Trophoblast cell (in vitro differentiated cells and primary cell): ENCODE results near the gene SRCIN1.
"Not testable (repeated sequence)": the region's sequence is repeated elsewhere in the genome, so short reads cannot be mapped to it uniquely, and the experiment has no call there.

Experiments
- DNase-seq, 2 donors: peaks; one replicate each; pipeline ENCODE4 v3.0.0-alpha.2; 2016
- H2AFZ ChIP-seq: 2 replicates; pipeline ENCODE4 v1.6.1; 2013; ENCODE audit warnings: low read length, moderate library complexity, mild to moderate bottlenecking; ENCODE audit not compliant: insufficient read depth, poor library complexity
- H2AK5ac ChIP-seq: 2 replicates; pipeline ENCODE4 v1.6.1; 2013; ENCODE audit warnings: mild to moderate bottlenecking, low read length
- H2BK120ac ChIP-seq: 2 replicates; pipeline ENCODE4 v1.6.1; 2013; ENCODE audit warnings: low read length, mild to moderate bottlenecking, moderate library complexity; ENCODE audit not compliant: insufficient read depth, poor library complexity
- H2BK12ac ChIP-seq: 2 replicates; pipeline ENCODE4 v1.6.1; 2013; ENCODE audit warnings: mild to moderate bottlenecking, low read length, moderate library complexity
- H2BK5ac ChIP-seq: 2 replicates; pipeline ENCODE4 v1.6.1; 2013; ENCODE audit warnings: low read length, low read depth, moderate library complexity, mild to moderate bottlenecking; ENCODE audit not compliant: poor library complexity
- H3K14ac ChIP-seq: 2 replicates; pipeline ENCODE4 v1.6.1; 2013; ENCODE audit warnings: mild to moderate bottlenecking, low read length
- H3K18ac ChIP-seq: 2 replicates; pipeline ENCODE4 v1.6.1; 2013; ENCODE audit warnings: mild to moderate bottlenecking, low read length
- H3K23ac ChIP-seq: 2 replicates; pipeline ENCODE4 v1.6.1; 2013; ENCODE audit warnings: low read length
- H3K27ac ChIP-seq: 2 replicates; pipeline ENCODE4 v1.5.1; 2013; ENCODE audit warnings: low read depth, mild to moderate bottlenecking, inconsistent platforms, low read length, moderate library complexity
- H3K27me3 ChIP-seq: 2 replicates; pipeline ENCODE4 v1.6.1; 2013; ENCODE audit warnings: inconsistent platforms, mild to moderate bottlenecking, low read length, moderate library complexity; ENCODE audit not compliant: insufficient read depth
- H3K36me3 ChIP-seq, 2 experiments: 1 replicate in 1 of 2; 2 replicates in 1 of 2; pipeline ENCODE4 v1.6.1; 2013; ENCODE audit warnings: low read length in 2 of 2, mild to moderate bottlenecking in 2 of 2, moderate library complexity in 1 of 2; ENCODE audit not compliant: insufficient read depth in 2 of 2, control insufficient read depth in 1 of 2
- H3K4ac ChIP-seq: 2 replicates; pipeline ENCODE4 v1.6.1; 2013; ENCODE audit warnings: low read depth, mild to moderate bottlenecking, low read length, moderate library complexity
- H3K4me1 ChIP-seq, 2 experiments: 1 replicate in 1 of 2; 2 replicates in 1 of 2; pipeline ENCODE4 v1.6.1; 2013; ENCODE audit warnings: low read length in 2 of 2, mild to moderate bottlenecking in 2 of 2, moderate library complexity in 1 of 2; ENCODE audit not compliant: insufficient read depth in 2 of 2, control insufficient read depth in 1 of 2
- H3K4me2 ChIP-seq: 2 replicates; pipeline ENCODE4 v1.6.1; 2013; ENCODE audit warnings: inconsistent platforms, mild to moderate bottlenecking, low read length, moderate library complexity
- H3K4me3 ChIP-seq: 2 replicates; pipeline ENCODE4 v1.5.1; 2013; ENCODE audit warnings: mild to moderate bottlenecking, low read depth, low read length, inconsistent platforms
- H3K79me1 ChIP-seq: one replicate; pipeline ENCODE4 v1.6.1; 2013; ENCODE audit warnings: low read length
- H3K79me2 ChIP-seq: 2 replicates; pipeline ENCODE4 v1.6.1; 2013; ENCODE audit warnings: low read length, mild to moderate bottlenecking; ENCODE audit not compliant: control insufficient read depth, insufficient read depth, poor library complexity
- H3K9ac ChIP-seq: 2 replicates; pipeline ENCODE4 v1.6.1; 2013; ENCODE audit warnings: mild to moderate bottlenecking, low read length
- H3K9me3 ChIP-seq: 2 replicates; pipeline ENCODE4 v1.6.1; 2013; ENCODE audit warnings: low read depth, mild to moderate bottlenecking, control low read depth, inconsistent platforms, low read length; ENCODE audit not compliant: insufficient read depth
- H4K12ac ChIP-seq: 2 replicates; pipeline ENCODE4 v1.6.1; 2013; ENCODE audit warnings: low read depth, mild to moderate bottlenecking, low read length, moderate library complexity
- H4K8ac ChIP-seq: 2 replicates; pipeline ENCODE4 v1.6.1; 2013; ENCODE audit warnings: low read depth, mild to moderate bottlenecking, low read length, moderate library complexity
- H4K91ac ChIP-seq: one replicate; pipeline ENCODE4 v1.6.1; 2013; ENCODE audit warnings: low read depth, mild to moderate bottlenecking, low read length, moderate library complexity
- WGBS: extraction: QIAGEN DNeasy Blood & Tissue Kit; methylation state at CpG from one replicate; pipeline ENCODE4 v1.1.7; 2013; ENCODE audit warnings: missing lambda C conversion rate; ENCODE audit not compliant: insufficient read length, insufficient coverage; ENCODE audit errors: extremely low coverage; 5-methylcytosine and 5-hydroxymethylcytosine counted together

The SRCIN1 gene

GRCh38 chr17:38491346-38492066 is 114.2 kb downstream of the SRCIN1 start:
- not testable (repeated sequence) for H3K4me1 ChIP-seq, H2BK120ac ChIP-seq, H3K14ac ChIP-seq, H4K12ac ChIP-seq, H3K9me3 ChIP-seq, H3K4me3 ChIP-seq, H3K79me1 ChIP-seq, H2BK12ac ChIP-seq, H3K27ac ChIP-seq, H4K8ac ChIP-seq, H3K4ac ChIP-seq, H2BK5ac ChIP-seq, H2AFZ ChIP-seq, H3K18ac ChIP-seq, H3K9ac ChIP-seq, H3K79me2 ChIP-seq, H2AK5ac ChIP-seq, H3K27me3 ChIP-seq, H3K4me2 ChIP-seq, H4K91ac ChIP-seq, DNase-seq, H3K23ac ChIP-seq
- WGBS: no CpG with 5 or more reads among the region's 19 CpGs
- H3K36me3 ChIP-seq: peaks cover 32 to 34% of the 10 kb centered on the region in 2 experiments

GRCh38 chr17:38489774-38490173 is 116.0 kb downstream of the SRCIN1 start:
- H3K9ac ChIP-seq, H2BK5ac ChIP-seq, H4K8ac ChIP-seq, H3K79me2 ChIP-seq, H3K18ac ChIP-seq, H3K23ac ChIP-seq, H2AFZ ChIP-seq, H3K27me3 ChIP-seq, H3K4me1 ChIP-seq, H2BK12ac ChIP-seq, H4K91ac ChIP-seq, H3K27ac ChIP-seq, H3K9me3 ChIP-seq, DNase-seq, H2AK5ac ChIP-seq, H3K4ac ChIP-seq, H3K4me3 ChIP-seq, H3K4me2 ChIP-seq, H3K79me1 ChIP-seq, H3K14ac ChIP-seq, H2BK120ac ChIP-seq, H4K12ac ChIP-seq: not testable (repeated sequence)
- peaks cover 36 to 38% of the 10 kb centered on the region in 2 experiments for H3K36me3 ChIP-seq
- no CpG with 5 or more reads among the region's 17 CpGs for WGBS

- not testable (repeated sequence) for H2BK120ac ChIP-seq, H3K4me1 ChIP-seq, H4K12ac ChIP-seq, H3K27me3 ChIP-seq, H3K9ac ChIP-seq, H2AK5ac ChIP-seq, H3K9me3 ChIP-seq, H2BK5ac ChIP-seq, H3K23ac ChIP-seq, H3K14ac ChIP-seq, H3K27ac ChIP-seq, H3K4me3 ChIP-seq, H3K4me2 ChIP-seq, H4K8ac ChIP-seq, H4K91ac ChIP-seq, H2AFZ ChIP-seq, H3K79me1 ChIP-seq, H3K18ac ChIP-seq, DNase-seq, H2BK12ac ChIP-seq, H3K4ac ChIP-seq, H3K79me2 ChIP-seq
- WGBS: no CpG with 5 or more reads among the region's 13 CpGs
- peaks cover 20 to 22% of the 10 kb centered on the region in 2 experiments for H3K36me3 ChIP-seq
Observed at GRCh38 chr17:38485681-38486298, 120.0 kb downstream of the SRCIN1 start.

GRCh38 chr17:38485146-38485468 is 120.6 kb downstream of the SRCIN1 start:
- H3K36me3 ChIP-seq: peaks cover 18 to 19% of the 10 kb centered on the region in 2 experiments
- H4K91ac ChIP-seq: no peak overlapping the region
- H2BK120ac ChIP-seq: no peak overlapping the region
- H2BK5ac ChIP-seq: no peak overlapping the region
- no peak overlapping the region for H3K18ac ChIP-seq
- H2AFZ ChIP-seq: no peak overlapping the region
- H3K9ac ChIP-seq: no peak overlapping the region
- no peak overlapping the region for H3K4me3 ChIP-seq
- H4K8ac ChIP-seq: no peak overlapping the region
- no peak overlapping the region for H4K12ac ChIP-seq
- H2AK5ac ChIP-seq: no peak overlapping the region
- H3K23ac ChIP-seq: no peak overlapping the region
- H3K4me1 ChIP-seq: no peaks in the 10 kb centered on the region
- no peak overlapping the region for H3K14ac ChIP-seq
- no peak overlapping the region for H3K27ac ChIP-seq
- H3K9me3 ChIP-seq: no peaks in the 10 kb centered on the region
- no peaks in the 10 kb centered on the region for H3K79me1 ChIP-seq
- no peak overlapping the region for H3K4ac ChIP-seq
- no peaks in the 10 kb centered on the region for H3K27me3 ChIP-seq
- no peaks in the 10 kb centered on the region for H3K79me2 ChIP-seq
- H3K4me2 ChIP-seq: no peak overlapping the region
- DNase-seq: no peak
- no CpG with 5 or more reads among the region's 2 CpGs for WGBS
- H2BK12ac ChIP-seq: no peak overlapping the region
